Prostate gland (tissue), 2 donors: ENCODE results near the gene ENAH. TPM values are rescaled to one million over a fixed set of nuclear protein-coding genes. Genes with fewer than 3 reads are reported as not detected.
"Not testable (repeated sequence)": the region's sequence is repeated elsewhere in the genome, so short reads cannot be mapped to it uniquely, and the experiment has no call there.

ENCODE experiments used
- DNase-seq: peaks from one replicate; pipeline ENCODE4 v3.0.0-alpha.2; 2019; ENCODE audit warnings: low spot score
- H3K27ac ChIP-seq, 2 donors: fragments of 200-600 bp; sonication (generic); 2 replicates each; pipeline ENCODE4 v1.5.1; 2017 to 2019
- H3K27me3 ChIP-seq: fragments of 200-600 bp; sonication (generic); replicated peaks from 2 replicates; pipeline ENCODE4 v1.5.1; 2019; ENCODE audit not compliant: insufficient read depth
- H3K36me3 ChIP-seq, 2 donors: fragments of 200-600 bp; sonication (generic); 1 replicate in 1 of 2; 2 replicates in 1 of 2; pipeline versions ENCODE4 v1.5.1 to v1.8.1; 2017 to 2019
- H3K4me1 ChIP-seq: fragments of 200-600 bp; sonication (generic); replicated peaks from 2 replicates; pipeline ENCODE4 v1.5.1; 2019
- H3K4me3 ChIP-seq, 2 donors: fragments of 200-600 bp; sonication (generic); 2 replicates each; pipeline ENCODE4 v1.5.1; 2017 to 2019
- H3K9me3 ChIP-seq: fragments of 200-600 bp; sonication (generic); 2 replicates; pipeline ENCODE4 v1.5.1; 2017
- POLR2A ChIP-seq: fragments of 450-650 bp; IDR thresholded peaks from one replicate; pipeline ENCODE4 v1.6.1; 2016; ENCODE audit warnings: antibody characterized with exemption, mild to moderate bottlenecking
- POLR2AphosphoS5 ChIP-seq: sonication (generic); formaldehyde crosslinking; IDR thresholded peaks from one replicate; pipeline ENCODE4 v1.6.1; 2017; ENCODE audit warnings: antibody characterized with exemption
- WGBS: methylation state at CpG from one replicate; pipeline ENCODE4 v1.1.5; 2018; 5-methylcytosine and 5-hydroxymethylcytosine counted together
- intact Hi-C: fragments of 100-400 bp; cut with DNase I; formaldehyde crosslinking; loops from one replicate; pipeline ENCODE4 v1.14.2; 2022
- total RNA-seq, 2 donors: library from RNA; depleted of rRNA; stranded (reverse); fragments of >200 nt; gene quantifications; one replicate each; pipeline ENCODE4 v1.1.0, GENCODE V29; 2016
- TF ChIP-seq, protein P1 (sequence below), 4 experiments: fragments of 200-600 bp in 2 of 4; fragments of 450-650 bp in 2 of 4; sonication (generic) in 2 of 4; IDR thresholded peaks; 1 replicate in 3 of 4; 2 replicates in 1 of 4; pipeline ENCODE4 v1.5.1; 2016 to 2019; ENCODE audit warnings: antibody characterized with exemption in 4 of 4, mild to moderate bottlenecking in 2 of 4, moderate library complexity in 2 of 4

The ENAH gene
- total RNA-seq, 2 donors from 2014 or later, result 36.4 to 93.6 TPM

DNA sequence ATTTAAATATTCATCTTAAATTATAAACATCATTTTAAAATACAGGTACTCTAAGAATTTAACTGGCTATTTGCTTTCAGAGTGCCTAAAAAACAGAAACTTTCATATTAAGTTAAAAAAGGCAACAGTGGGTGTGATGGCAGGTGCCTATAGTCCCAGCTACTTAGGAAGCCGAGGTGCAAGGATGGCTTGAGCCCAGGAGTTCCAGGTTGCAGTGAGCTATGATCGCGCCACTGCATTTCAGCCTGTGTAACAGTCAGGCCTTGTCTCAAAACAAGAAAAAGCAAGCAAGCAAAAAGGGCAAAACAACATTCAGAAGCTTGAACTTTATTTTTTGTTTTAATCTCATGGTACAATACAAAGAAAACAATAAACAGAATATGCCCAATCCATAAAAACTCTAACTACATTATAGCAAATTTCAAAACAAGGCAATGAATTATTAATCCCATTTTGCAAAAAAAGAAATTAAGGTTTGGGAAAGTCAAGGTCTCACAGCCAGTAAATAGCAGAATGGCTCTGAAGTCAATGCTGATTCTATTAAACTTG lies 15.2 kb downstream of the ENAH start:
- Histone ChIP-seq H3K4me3 (no peak overlapping the region), H3K27ac (no peak overlapping the region), H3K36me3 (no peaks in the 10 kb centered on the region), H3K27me3 (no peaks in the 10 kb centered on the region), H3K4me1 (no peaks in the 10 kb centered on the region), H3K9me3 (no peaks in the 10 kb centered on the region)
- TF ChIP-seq, protein P1, sequence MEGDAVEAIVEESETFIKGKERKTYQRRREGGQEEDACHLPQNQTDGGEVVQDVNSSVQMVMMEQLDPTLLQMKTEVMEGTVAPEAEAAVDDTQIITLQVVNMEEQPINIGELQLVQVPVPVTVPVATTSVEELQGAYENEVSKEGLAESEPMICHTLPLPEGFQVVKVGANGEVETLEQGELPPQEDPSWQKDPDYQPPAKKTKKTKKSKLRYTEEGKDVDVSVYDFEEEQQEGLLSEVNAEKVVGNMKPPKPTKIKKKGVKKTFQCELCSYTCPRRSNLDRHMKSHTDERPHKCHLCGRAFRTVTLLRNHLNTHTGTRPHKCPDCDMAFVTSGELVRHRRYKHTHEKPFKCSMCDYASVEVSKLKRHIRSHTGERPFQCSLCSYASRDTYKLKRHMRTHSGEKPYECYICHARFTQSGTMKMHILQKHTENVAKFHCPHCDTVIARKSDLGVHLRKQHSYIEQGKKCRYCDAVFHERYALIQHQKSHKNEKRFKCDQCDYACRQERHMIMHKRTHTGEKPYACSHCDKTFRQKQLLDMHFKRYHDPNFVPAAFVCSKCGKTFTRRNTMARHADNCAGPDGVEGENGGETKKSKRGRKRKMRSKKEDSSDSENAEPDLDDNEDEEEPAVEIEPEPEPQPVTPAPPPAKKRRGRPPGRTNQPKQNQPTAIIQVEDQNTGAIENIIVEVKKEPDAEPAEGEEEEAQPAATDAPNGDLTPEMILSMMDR (IDR thresholded peaks at IDR 0.05), result no peak
- TF ChIP-seq POLR2AphosphoS5, result no peak
- TF ChIP-seq POLR2A, result no peak
- no peak for DNase-seq
- intact Hi-C loops, result no loop called here
- WGBS, result 97% methylated on average over 3 of the region's 3 CpGs

DNA sequence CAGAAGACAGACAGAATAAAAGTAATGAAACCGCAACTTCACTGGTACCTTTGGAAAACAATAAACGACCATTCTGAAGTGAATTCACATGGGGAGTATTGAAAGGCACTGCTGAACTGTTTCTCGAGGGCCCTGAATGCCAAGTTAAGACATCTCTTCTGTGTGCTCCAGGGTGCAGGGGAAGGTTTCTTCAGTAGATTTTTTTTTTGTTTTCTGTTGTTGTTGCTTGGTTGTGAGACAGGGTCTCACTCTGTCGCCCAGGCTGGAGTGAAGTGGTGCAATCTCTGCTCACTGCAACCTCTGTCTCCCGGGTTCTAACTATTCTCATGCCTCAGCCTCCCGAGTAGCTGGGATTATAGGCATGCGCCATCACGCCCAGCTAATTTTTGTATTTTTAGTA lies 15.9 kb downstream of the ENAH start:
- 97% methylated on average over 8 of the region's 8 CpGs for WGBS
- H3K27ac ChIP-seq, result not testable (repeated sequence)

DNA sequence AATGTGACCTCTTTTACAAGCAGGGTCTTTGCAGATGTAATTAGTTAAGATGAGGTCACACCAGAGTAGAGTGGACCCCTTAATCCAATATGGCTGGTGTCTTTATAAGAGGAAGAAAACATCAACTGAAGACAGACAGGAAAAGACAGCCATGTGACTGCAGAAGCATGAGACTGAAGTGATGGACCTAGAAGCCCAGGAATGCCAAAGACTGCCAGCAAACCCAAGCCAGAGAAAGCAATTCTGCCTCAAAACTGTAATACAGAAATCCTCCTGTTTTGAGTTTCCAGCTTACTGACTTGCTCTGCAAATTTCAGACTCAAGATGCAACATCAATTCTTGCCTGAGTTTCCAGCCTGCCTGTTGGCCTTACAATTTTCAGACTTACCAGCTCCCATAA lies 17.3 kb downstream of the ENAH start:
- no peaks in the 10 kb centered on the region for H3K9me3 ChIP-seq
- no peak overlapping the region for H3K4me3 ChIP-seq
- TF ChIP-seq POLR2AphosphoS5, result no peak
- TF ChIP-seq POLR2A, result no peak
- TF ChIP-seq, protein P1 (IDR thresholded peaks at IDR 0.05), result no peak
- H3K27me3 ChIP-seq, result no peaks in the 10 kb centered on the region
- no peak for DNase-seq
- H3K27ac ChIP-seq, result no peak overlapping the region
- no peaks in the 10 kb centered on the region for H3K4me1 ChIP-seq
- intact Hi-C loops, result no loop called here
- no peaks in the 10 kb centered on the region for H3K36me3 ChIP-seq

More for the DNA sequence above, 15.9 kb downstream of the ENAH start:
- H3K4me1 ChIP-seq, intact Hi-C loops, DNase-seq, H3K27me3 ChIP-seq, H3K9me3 ChIP-seq, H3K36me3 ChIP-seq, H3K4me3 ChIP-seq: not testable (repeated sequence)

DNA sequence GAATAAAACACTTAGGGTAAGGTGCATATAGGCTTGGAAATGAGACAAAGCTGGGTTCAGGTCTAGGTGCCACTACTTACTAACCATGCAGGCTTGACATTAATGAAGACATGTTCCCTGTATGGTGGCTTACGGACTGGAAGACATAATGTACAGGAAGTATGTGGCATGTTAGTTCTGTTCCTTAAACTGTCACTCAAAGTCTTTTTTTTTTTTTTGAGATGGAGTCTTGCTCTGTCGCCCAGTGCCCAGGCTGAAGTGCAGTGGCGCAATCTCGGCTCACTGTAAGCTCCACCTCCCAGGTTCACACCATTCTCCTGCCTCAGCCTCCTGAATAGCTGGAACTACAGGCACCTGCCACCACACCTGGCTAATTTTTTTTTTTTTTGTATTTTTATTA lies 20.1 kb downstream of the ENAH start:
- intact Hi-C loops, DNase-seq, H3K4me1 ChIP-seq, H3K36me3 ChIP-seq, H3K27ac ChIP-seq, H3K4me3 ChIP-seq, H3K27me3 ChIP-seq, H3K9me3 ChIP-seq: not testable (repeated sequence)
- WGBS, result 89% methylated on average over 4 of the region's 4 CpGs

DNA sequence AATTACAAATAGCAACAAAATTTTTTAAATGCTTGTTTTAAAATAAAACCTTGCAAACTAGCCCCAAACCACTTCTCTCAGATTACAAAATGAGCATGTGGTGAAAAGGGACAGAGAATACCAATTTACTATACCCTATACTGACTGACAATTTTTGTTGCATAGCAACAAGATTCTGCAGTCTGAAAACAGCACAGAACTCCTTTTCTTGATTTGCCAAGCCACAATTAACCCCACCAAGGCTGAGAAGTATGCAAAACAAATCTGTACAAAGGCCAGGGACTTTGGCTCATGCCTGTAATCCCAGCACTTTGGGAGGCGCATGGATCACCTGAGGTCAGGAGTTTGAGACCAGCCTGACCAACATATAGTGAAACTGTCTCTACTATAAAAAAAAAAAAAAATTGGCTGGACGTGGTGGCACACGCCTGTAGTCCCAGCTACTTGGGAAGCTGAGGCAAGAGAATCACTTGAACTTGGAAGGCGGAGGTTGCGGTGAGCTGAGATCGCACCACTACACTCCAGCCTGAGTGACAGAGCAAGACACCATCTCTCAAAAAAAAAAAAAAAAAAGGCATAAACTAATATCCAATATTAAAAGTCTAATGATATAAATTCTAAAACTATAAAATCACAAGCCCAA lies 21.8 kb downstream of the ENAH start:
- Histone ChIP-seq H3K4me1 (no peaks in the 10 kb centered on the region), H3K27ac (no peak overlapping the region), H3K9me3 (no peaks in the 10 kb centered on the region), H3K4me3 (no peak overlapping the region), H3K36me3 (no peaks in the 10 kb centered on the region), H3K27me3 (no peaks in the 10 kb centered on the region)
- no peak for DNase-seq
- TF ChIP-seq POLR2A, result no peak
- no peak for TF ChIP-seq POLR2AphosphoS5
- TF ChIP-seq, protein P1 (IDR thresholded peaks at IDR 0.05), result no peak
- WGBS, result 90% methylated on average over 6 of the region's 6 CpGs
- intact Hi-C loops, result no loop called here

DNA sequence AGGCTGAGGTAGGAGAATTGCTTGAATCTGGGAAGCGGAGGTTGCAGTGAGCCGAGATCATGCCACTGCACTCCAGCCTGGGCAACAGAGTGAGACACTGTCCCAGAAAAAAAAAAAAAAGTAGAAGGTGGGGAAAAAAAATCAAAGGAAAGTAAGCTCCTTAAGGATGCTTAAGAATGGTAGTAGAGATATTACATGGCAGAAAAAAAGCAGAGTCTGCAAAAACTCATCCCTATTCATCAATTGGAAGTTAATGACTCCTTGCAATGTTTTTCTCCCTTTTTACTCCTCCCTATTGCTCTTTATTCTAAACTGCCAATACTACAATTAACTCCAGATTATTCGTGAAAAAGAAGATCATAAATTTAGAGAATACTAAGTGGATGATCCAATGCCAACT lies 23.4 kb downstream of the ENAH start:
- no peak for DNase-seq
- no peak overlapping the region for H3K27ac ChIP-seq
- TF ChIP-seq, protein P1 (IDR thresholded peaks at IDR 0.05), result no peak
- TF ChIP-seq POLR2A, result no peak
- TF ChIP-seq POLR2AphosphoS5, result no peak
- no peak overlapping the region for H3K4me3 ChIP-seq
- H3K36me3 ChIP-seq, result no peaks in the 10 kb centered on the region
- H3K4me1 ChIP-seq, result no peaks in the 10 kb centered on the region
- intact Hi-C loops, result no loop called here
- H3K27me3 ChIP-seq, result no peaks in the 10 kb centered on the region
- no peaks in the 10 kb centered on the region for H3K9me3 ChIP-seq
- WGBS, result 71% methylated on average over 3 of the region's 3 CpGs

DNA sequence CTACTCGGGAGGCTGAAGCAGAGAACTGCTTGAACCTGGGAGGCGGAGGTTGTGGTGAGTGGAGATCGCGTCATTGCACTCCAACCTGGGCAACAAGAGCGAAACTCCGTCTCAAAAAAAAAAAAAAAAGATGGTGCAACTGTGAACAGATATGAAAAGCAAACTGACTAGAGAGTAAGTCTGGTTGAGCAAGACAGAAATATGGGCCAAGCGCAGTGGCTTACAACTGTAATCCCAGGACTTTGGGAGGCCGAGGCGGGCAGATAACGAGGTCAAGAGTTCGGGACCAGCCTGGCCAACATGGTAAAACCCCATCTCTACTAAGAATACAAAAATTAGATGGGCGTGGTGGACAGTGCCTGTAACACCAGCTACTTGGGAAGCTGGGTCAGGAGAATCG lies 24.1 kb downstream of the ENAH start:
- intact Hi-C loops, H3K4me1 ChIP-seq, H3K4me3 ChIP-seq, H3K9me3 ChIP-seq, H3K27ac ChIP-seq, H3K36me3 ChIP-seq, H3K27me3 ChIP-seq, DNase-seq: not testable (repeated sequence)
- WGBS, result 96% methylated on average over 13 of the region's 13 CpGs
